Stimulated activated CD4-positive, alpha-beta T cell treated with anti-CD3 and anti-CD28 coated beads, Interleukin-12 subunit alpha, Interleukin-12 subunit beta, amount 100 ng/mL, for 4 hours (primary cell): ENCODE data around the gene WDPCP.
"Not testable (repeated sequence)": the region's sequence is repeated elsewhere in the genome, so short reads cannot be mapped to it uniquely, and the experiment has no call there.

Experiments
- DNase-seq: peaks from one replicate; pipeline ENCODE4 v3.0.0-alpha.2; 2020

Gene WDPCP

DNA sequence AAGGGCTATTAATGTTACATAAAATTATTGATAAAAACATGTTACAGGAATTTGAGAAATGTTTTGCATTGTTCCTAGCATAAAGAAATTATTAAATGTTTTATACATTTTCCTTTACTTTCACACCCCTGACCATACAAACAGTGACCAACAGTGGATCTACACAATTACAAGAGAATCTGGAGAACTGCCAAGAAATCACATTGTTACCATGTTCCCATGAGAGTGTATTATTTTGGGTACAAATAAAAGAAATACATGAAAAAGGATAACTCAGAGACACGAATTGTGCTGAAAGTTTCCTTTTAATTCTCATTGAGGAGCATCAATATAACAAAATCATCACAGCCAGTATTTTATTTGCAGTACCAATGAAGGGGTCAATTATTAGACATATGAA is 150.1 kb downstream of the WDPCP start:
- DNase-seq = no peak

GRCh38 chr2:63436488-63436887 is 151.8 kb downstream of the WDPCP start:
- no peak for DNase-seq

- no peak for DNase-seq
Measured at GRCh38 chr2:63435070-63435469, 153.2 kb downstream of the WDPCP start.

DNA sequence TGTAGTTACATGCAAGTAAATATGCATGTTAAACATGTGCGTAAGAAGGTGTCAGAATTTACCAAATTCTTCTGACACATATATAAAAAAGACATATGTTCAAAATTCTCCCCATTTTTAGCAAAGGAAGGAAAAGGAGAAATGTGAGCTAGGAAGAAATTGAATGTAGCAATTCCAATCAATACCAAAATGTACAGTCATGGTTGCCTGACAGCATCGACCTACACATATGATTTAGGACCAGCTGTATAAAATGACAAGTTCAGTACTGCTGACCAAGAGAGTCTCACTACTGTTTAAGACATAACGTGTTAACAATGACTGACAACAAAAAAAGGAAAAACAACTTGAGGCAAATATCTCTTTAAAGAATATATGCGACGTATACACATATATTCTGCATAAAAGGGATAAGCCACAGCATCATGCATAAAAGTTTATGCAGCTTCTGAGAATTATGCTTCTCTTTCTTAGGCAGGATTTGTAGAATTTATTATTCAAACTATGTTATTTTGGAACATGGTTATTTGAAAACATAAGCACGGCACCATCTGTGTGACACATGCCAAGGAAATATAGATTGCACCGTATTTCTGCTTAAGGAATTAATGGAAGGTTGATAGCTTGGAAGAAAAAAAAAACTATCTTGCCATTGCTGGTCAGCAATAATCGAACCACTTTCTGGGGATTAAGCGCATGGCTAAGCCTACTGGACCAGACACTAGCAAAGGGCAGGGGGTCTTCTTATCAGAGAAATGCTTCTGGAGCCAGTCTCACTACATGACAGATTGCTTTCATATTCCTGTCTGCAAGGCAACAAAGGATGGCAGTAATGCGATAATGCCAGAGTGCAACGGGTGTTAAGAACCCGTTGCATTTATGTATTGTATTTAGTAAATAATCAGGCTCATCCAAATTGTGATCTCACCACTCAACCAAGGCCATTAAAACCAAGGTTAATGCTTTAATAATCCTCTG is 154.0 kb downstream of the WDPCP start:
- no peak for DNase-seq

GRCh38 chr2:63432373-63432772 is 155.9 kb downstream of the WDPCP start:
- DNase-seq = no peak

GRCh38 chr2:63425606-63426005 is 162.7 kb downstream of the WDPCP start:
- no peak for DNase-seq

DNA sequence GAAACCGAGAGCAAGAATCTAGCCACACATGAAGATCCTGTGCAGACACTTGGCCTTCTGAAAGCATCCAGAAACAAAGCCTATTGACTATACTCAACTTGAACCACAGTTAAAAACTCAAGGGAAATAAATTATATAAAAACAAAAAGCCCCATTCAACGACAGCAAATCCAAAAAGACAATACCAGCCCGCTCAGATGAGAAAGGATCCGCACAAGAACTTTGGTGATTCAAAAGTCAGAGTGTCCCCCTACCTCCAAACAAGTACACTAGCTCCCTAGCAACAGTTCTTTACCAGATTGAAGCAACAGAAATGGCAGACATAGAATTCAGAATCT is 163.2 kb downstream of the WDPCP start:
- DNase-seq = no peak

GRCh38 chr2:63424329-63425078 is 163.8 kb downstream of the WDPCP start:
- DNase-seq = no peak

DNA sequence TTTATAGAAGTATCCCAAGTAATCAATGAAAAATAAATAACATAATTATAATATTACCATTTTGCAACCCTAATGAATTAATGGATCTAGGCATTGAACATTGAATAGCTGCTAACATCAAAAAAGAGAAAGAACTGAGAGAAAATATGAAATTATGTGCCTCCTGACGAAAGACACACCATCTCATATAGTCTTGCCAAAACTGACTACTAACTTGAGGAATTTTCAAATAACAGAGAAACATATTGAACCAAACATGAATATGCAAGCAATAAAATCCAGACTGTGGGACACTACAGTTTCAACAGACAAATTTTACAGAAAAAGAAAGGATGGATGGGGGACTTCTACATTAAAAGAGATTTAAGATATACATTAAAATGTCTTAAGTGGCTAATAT is 165.7 kb downstream of the WDPCP start:
- DNase-seq = no peak

DNA sequence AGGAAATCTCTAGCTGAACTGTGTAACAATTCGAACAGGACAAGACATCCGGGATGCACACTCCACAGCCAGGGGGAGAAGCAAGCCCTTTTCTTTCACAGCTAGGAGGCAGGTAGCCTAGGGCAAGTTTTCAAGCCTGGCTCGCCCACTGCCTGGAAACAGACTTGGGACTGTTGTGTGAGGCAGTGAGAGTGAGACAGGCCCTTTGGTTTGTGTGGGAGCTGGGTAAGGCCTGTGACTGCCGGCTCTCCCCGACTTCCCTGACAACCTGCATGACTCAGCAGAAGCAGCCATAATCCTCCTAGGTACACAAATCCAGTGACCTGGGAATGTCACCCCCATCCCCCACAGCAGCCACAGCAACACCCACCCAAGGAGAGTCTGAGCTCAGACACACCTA is 179.7 kb downstream of the WDPCP start:
- DNase-seq = no peak

DNA sequence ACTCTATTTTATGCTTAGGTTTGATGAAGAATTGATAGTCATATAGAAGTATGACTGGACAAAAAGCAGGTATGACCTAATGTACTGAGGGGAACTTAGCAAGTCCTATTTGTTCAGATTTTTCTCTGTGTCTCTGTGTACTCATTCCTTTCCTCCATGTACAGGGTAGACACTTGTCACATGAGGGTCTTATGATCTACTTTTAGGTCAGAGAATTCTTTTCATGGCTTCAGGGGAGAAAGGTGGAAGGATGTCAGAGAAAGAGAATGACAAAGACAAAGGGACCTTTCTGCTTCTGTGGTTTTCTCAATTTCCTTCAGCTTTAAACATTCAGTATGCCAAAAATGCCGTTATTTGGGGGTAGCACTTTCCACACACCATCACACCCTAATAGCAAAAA is 181.6 kb downstream of the WDPCP start:
- DNase-seq = no peak

DNA sequence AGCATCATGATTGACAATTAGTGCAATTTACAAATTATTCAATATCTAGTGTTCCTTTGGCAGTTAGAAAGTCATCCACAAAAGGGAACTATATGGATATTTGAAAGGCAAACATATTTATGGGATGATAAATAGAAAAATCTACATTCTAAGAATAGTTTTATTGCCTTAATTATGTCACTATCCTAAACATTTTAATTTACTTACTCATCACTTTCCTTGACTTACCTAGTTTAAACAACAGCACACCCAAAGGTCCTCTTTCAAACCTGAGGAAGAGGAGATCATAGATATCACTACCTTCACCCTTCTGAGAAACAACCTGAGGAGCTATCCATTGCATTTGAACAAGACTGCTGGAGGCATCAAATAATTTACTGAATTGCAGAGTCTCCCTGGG is 184.5 kb downstream of the WDPCP start:
- DNase-seq = no peak

DNA sequence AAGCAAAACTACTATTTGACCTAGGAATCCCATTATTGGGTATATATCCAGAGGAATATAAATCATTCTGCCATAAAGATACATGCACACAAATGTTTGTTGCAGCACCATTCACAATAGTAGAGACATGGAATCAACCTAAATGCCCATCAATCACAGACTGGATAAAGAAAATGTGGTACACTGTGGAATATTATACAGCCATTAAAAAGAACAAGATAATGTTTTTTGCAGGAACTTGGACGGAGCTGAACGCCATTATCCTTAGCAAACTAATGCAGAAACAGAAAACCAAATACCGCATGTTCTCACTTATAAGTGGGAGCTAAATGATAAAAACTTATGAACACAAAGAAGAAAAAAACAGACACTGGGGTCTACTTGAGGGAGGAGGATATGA is 185.4 kb downstream of the WDPCP start:
- DNase-seq = not testable (repeated sequence)

DNA sequence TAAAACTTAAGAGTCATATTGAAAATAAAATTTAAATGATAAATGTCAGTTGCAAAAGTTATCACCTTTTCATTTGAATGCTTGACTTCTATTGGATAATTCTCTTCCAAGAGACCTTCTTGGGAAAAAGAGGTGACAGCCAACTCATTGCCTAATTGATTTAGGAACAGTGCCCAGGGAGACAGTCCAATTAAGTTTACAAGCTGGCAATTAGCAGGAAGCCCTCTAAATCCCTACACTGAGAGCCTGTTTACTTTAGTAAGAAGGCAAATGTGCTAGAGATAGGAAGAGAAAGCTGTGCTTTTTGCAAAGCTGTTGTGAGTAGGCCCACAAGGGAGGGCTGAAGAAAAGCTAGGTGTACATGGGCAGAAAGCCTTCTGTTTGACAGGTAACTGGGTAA is 189.1 kb downstream of the WDPCP start:
- DNase-seq = no peak

DNA sequence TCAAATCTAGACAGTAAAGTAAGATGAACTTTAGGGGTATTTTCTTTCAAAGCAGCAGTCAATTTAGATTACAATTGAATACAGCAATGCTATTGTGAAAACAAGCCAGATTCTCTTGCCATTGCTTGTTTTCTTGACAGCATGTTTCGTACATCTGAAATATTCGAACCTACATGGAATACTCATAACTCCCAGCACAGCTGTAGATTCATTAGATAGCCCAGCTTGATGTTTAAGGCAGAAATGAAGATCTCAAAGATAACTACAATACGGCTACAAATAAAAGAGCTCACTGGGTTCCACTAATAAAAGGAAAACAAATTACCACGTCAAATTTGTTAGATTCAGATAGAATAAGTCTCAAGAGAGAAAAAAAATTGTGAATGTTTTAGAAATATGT is 208.8 kb downstream of the WDPCP start:
- no peak for DNase-seq

DNA sequence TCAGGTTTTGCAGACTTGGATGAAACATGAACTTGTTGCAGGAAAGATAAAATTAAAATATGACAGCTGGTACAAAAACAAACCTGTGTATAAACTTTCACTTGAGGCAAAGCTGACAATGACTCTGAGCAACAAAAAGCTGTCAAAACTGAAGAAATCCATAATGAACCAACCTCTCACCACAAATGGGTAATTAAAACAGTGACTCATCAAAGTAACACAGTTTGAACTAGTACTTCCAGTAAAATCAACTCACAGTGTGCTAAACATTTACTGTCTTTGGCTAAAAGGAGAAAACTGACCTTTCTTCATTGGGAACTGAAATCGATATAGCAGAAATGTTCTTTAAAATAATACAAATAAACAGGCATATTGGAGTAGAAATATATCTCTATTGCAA is 209.7 kb downstream of the WDPCP start:
- DNase-seq = no peak

DNA sequence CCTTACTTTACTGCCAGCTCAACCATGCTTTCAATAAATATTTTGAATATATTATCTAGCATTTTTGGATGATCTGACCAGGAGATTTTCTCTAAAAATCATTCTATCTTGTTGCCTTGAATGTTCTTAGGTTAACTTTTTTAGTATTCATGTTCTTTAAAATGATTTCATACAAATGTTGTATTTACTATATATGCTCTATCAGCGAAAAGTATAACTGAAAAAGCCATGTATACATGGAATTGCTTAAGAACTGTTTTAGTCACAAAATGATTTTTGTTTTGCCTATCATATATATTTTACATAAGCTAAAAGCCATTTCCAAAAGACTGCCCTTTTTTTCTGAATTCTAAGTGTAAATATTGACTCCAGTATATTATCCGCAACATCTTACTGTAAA is 213.9 kb downstream of the WDPCP start:
- DNase-seq = no peak

DNA sequence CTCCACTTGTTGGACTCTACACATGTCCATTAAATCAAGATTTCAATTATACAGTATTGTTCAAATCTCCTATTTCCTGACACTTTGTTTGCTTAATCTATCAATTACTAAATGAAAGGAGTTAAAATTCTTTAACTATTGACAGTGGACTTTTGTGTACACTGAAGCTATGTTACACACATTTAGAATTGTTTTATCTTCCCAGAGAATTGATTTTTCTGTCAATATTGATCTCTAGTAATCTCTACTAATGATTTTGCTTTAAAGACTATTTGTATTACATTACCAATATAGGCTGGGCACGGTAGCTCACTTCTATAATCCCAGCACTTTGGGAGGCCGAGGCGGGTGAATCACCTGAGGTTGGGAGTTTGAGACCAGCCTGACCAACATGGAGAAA is 215.7 kb downstream of the WDPCP start:
- DNase-seq = no peak

DNA sequence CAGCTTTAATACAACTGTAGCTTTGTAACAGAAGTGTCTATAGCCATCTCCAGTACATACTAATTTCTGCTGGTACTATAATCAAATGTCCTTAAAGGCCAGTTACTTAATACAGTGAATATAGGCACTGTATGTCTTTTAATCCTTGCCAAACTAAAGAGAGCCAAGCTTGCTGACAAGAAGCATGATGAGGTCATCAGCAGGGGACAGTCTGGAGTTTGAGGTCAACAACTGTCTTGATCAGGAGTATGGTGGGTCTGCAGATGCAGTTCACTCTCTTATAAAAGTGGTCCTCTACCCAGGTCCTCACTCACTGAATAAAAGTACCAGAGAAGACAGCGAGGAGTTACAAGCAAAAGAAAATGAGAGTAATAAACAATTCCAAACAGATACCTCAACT is 219.1 kb downstream of the WDPCP start:
- no peak for DNase-seq

- no peak for DNase-seq
Measured at GRCh38 chr2:63364866-63365265, 223.4 kb downstream of the WDPCP start.

DNA sequence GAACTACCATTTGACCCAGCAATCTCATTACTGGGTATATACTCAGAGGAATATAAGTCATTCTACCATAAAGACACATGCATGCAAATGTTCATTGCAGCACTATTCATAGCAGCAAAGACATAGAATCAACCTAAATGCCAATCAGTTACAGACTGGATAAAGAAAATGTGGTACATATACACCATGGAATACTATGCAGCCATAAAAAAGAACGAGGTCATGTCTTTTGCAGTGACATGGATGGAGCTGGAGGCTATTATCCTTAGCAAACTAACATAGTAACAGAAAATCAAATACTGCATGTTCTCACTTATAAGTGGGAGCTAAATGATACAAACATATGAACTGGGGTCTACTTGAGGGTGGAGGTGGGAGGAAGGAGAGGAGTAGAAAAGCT is 230.6 kb downstream of the WDPCP start:
- not testable (repeated sequence) for DNase-seq

DNA sequence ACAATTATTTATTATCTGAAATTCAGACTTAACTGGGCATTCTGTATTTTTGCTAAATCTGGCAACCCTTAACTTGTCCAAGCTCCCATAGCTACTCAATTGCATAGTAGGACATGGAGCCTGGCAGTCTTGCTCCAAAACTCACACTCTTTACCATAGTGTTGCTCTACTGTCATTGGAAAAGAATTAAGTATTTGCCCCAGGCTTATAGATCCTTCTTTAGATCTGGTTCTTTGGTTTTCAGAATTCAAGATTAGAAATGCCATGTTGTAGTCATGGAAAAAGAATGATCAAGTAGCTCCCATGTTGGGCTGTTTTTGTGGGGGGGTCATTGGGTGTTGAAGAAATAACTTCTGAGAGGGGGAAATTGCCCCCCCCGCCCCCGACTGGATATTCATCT is 240.9 kb downstream of the WDPCP start:
- no peak for DNase-seq

GRCh38 chr2:63346411-63346810 is 241.9 kb downstream of the WDPCP start:
- no peak for DNase-seq

DNA sequence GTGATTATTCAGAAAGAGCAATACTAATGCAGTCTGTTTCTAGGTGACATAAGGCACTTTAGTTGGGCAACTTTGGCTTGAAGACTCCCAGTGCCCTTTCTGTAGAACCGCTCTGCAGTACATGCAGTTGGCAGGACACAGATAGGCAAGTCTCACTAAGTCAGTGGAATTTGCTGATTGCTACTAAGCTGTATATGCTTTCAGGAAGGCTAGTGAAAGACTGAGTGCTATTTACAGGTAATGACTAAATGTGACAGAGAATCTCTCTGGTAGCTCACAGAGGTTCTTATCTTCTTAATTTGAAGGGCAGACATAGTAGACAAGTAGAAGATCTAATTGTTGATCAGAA is 243.0 kb downstream of the WDPCP start:
- no peak for DNase-seq
